ENCODE measurements around the gene EPN1. TPM values are rescaled to one million over a fixed set of nuclear protein-coding genes. Genes with fewer than 3 reads are reported as not detected.

EPN1 gene
- total RNA-seq = 100 to 1,000 TPM in 1 of 4 donors, 10 to 100 TPM in 3; 52.1 to 168 (median 77.4) TPM

DNA sequence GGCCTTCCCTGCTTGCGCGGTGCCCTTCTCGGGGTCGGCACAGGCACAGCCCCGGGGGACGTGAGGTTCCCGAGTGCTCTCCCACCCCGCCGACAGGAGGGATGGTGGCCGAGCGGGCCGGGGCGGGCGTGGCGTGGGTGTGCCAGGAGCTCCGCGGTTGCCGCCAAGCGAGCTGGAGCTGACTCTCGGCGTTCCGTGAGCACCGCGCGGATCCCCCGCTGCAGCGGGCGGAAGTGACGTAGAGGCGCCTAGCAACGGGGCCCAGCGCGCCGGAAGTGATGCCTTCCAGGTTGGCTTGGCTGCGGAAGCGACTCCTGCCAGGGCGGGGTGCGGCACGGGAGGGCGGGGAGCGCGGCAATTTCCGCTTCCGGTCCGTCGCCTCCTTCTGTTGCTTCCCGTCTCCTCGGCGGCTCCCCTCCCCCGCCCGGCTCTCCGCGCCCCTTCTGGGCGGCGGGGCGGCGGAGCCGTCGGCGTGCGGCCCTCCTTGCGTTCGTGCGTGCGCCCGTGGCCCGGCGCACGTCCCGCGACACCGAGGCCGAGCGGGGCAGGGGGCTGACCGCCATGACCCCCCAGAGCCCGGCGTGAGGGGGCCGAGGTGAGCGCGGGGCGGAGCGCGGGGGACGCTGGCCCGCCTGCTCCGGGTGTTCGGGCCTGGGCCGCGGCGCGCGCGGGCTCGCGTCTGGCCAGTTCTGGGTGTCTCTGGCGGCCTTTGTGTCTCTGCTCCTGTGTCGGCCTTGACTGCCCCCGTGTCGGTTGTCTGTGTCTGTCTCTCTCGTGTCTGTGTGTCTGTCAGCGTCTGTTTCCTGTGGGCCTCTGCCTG is at the start of gene EPN1:
EPN1 (plus strand) TSS at position 386 of the 820 bp plus-strand sequence. CDS start 3,402 bp downstream, outside the sequence.
- intact Hi-C loops (cut with DNase I) = no loop called here
- peaks cover 23 to 70% (median 27%) of the 10 kb centered on the region in 3 donors for H3K36me3 ChIP-seq

DNA sequence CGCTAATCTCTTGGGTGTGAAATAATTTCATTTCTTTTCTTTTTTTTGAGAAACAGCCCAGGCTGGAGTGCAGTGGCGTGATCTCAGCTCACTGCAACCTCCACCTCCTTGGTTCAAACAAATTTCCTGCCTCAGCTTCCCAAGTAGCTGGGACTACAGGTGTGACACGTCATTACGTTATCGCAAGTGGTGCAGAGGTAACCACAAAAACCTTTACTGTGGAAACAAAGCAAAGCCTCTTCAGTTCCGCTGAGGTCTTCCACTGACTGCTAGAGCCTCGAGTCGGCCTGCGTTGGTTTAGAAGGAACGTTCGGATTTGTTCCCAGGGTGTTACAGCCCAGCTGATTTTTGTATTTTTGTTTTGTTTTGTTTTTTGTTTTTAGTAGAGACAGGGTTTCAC is 48.7 kb upstream of the EPN1 start:
- H3K4me3 ChIP-seq = no peak overlapping the region
- H3K4me1 ChIP-seq = peaks cover 0 to 20% (median 6%) of the 10 kb centered on the region in 3 donors
- no peak for DNase-seq
- no peaks in the 10 kb centered on the region for H3K27me3 ChIP-seq
- no peaks in the 10 kb centered on the region for H3K9me3 ChIP-seq
- H3K27ac ChIP-seq = no peak overlapping the region
- 65 to 90% methylated on average over 11 of the region's 11 CpGs for WGBS, 2 donors
- intact Hi-C loops (cut with DNase I) = no loop called here
- TF ChIP-seq POLR2A (IDR thresholded peaks at IDR 0.05) = no peak
- TF ChIP-seq, protein P1, sequence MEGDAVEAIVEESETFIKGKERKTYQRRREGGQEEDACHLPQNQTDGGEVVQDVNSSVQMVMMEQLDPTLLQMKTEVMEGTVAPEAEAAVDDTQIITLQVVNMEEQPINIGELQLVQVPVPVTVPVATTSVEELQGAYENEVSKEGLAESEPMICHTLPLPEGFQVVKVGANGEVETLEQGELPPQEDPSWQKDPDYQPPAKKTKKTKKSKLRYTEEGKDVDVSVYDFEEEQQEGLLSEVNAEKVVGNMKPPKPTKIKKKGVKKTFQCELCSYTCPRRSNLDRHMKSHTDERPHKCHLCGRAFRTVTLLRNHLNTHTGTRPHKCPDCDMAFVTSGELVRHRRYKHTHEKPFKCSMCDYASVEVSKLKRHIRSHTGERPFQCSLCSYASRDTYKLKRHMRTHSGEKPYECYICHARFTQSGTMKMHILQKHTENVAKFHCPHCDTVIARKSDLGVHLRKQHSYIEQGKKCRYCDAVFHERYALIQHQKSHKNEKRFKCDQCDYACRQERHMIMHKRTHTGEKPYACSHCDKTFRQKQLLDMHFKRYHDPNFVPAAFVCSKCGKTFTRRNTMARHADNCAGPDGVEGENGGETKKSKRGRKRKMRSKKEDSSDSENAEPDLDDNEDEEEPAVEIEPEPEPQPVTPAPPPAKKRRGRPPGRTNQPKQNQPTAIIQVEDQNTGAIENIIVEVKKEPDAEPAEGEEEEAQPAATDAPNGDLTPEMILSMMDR (IDR thresholded peaks at IDR 0.05) = no peak
- H3K36me3 ChIP-seq = peaks cover 0 to 15% (median 3%) of the 10 kb centered on the region in 3 donors

More for the DNA sequence above, at the start of gene EPN1:
- TF ChIP-seq POLR2A (IDR thresholded peaks at IDR 0.05) = peak in 2 of 4 donors; percentile 14 to 69
- TF ChIP-seq, protein P1 (IDR thresholded peaks at IDR 0.05) = no peak
- no peaks in the 10 kb centered on the region for H3K9me3 ChIP-seq
- 0% methylated on average over 1 to 5 of the region's 101 CpGs for WGBS, 2 donors
- H3K4me3 ChIP-seq = peak within 1 kb of the TSS; percentile 61 to 100 (median 78)
- peak; percentile 79 for DNase-seq
- no peaks in the 10 kb centered on the region for H3K27me3 ChIP-seq
- peak within 1 kb of the TSS; percentile 82 to 96 (median 92) for H3K27ac ChIP-seq
- peaks cover 34 to 78% (median 40%) of the 10 kb centered on the region in 3 donors for H3K4me1 ChIP-seq

DNA sequence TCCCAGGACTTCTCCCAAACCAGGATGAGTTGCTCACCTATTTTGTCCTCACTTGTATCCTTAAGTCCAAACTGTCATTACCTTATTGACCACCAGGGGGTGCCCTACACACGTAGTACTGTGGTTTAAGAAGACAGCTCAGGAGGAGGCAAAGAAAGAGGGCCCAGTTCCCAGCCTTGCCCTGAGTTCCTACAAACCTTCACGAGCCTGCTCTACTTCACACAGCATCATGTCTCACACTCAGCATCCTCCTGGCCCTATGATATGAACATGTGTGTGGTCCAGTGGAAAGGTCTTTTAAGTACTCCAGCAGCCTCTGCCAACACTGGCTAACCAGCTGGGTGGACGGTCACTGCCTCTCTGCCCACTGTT is 42.6 kb upstream of the EPN1 start:
- TF ChIP-seq, protein P1 (IDR thresholded peaks at IDR 0.05) = peak; percentile 85 to 94 (median 92)
- TF ChIP-seq POLR2A (IDR thresholded peaks at IDR 0.05) = no peak
- H3K36me3 ChIP-seq = no peaks in the 10 kb centered on the region
- DNase-seq = peak; percentile 79
- no peak overlapping the region for H3K4me3 ChIP-seq
- intact Hi-C loops (cut with DNase I) = loop anchor here (5.0 kb wide), 1 partner anchor 115 kb away; no protein-coding TSS in a partner anchor
- no peaks in the 10 kb centered on the region for H3K27me3 ChIP-seq
- H3K9me3 ChIP-seq = no peaks in the 10 kb centered on the region
- 21 to 30% methylated on average over 3 of the region's 3 CpGs for WGBS, 2 donors
- peaks cover 26 to 49% (median 35%) of the 10 kb centered on the region in 3 donors for H3K4me1 ChIP-seq
- peak overlapping the region; percentile 19 to 55 (median 44) for H3K27ac ChIP-seq

DNA sequence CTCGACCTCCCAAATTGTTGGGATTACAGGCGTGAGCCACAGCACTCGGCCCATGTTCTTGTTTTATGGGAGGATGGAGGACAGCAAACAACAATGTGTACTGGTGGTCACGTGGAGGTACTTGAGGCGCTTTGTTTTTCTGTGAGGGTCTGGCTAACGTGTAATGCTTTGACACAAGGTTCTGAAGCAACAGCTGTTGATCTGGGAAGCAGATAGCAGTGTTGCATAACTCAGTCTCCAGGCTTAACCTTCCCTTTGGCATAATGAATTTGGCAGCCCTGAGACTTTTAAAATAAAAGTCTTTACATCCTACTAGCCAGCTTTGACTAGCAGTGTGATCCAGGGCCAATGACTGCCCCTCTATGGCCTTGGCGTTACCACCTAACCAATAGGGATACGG is 41.2 kb upstream of the EPN1 start:
- Histone ChIP-seq H3K9me3 (no peaks in the 10 kb centered on the region), H3K27me3 (no peaks in the 10 kb centered on the region), H3K4me1 (peaks cover 28 to 63% (median 41%) of the 10 kb centered on the region in 3 donors), H3K4me3 (no peak overlapping the region), H3K27ac (peak overlapping the region in 3 of 4 donors; percentile 57 to 99 (median 98)), H3K36me3 (peaks cover 0 to 9% (median 0%) of the 10 kb centered on the region in 3 donors)
- DNase-seq = no peak
- intact Hi-C loops (cut with DNase I) = loop anchor here (5.0 kb wide), 1 partner anchor 117 kb away; no protein-coding TSS in a partner anchor
- WGBS, 2 donors = 80% methylated on average over 4 to 5 of the region's 8 CpGs
- no peak for TF ChIP-seq POLR2A (IDR thresholded peaks at IDR 0.05)
- TF ChIP-seq, protein P1 (IDR thresholded peaks at IDR 0.05) = no peak

DNA sequence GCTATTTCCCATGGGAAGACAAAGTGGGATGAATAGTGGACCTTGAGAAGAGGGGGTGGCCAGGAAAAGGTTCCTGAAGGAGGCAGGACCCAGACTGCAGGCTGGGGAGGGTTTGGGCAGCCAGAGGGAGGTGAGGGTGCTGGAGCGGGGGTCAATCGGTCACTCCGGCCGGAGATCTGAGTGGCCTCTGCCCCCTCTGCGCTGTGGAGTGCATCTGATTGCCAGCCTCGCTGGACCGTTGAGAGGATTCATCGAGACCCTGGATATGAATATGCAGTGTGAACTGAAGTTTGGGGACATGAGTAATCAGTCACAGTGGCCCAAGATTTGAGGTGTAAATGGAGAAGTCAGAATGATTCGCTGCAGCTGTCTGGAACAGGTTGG is 39.7 kb upstream of the EPN1 start:
- H3K9me3 ChIP-seq = no peaks in the 10 kb centered on the region
- peak overlapping the region; percentile 81 to 97 (median 96) for H3K4me3 ChIP-seq
- no peaks in the 10 kb centered on the region for H3K27me3 ChIP-seq
- H3K4me1 ChIP-seq = peaks cover 34 to 78% (median 54%) of the 10 kb centered on the region in 3 donors
- intact Hi-C loops (cut with DNase I) = no loop called here
- DNase-seq = no peak
- peak overlapping the region; percentile 97 to 99 (median 98) for H3K27ac ChIP-seq
- peaks cover 0 to 9% (median 0%) of the 10 kb centered on the region in 3 donors for H3K36me3 ChIP-seq
- TF ChIP-seq POLR2A (IDR thresholded peaks at IDR 0.05) = no peak
- TF ChIP-seq, protein P1 (IDR thresholded peaks at IDR 0.05) = no peak
- 9 to 12% methylated on average over 9 of the region's 9 CpGs for WGBS, 2 donors
